ENCODE measurements around the gene ARHGEF38.

ARHGEF38 gene

DNA sequence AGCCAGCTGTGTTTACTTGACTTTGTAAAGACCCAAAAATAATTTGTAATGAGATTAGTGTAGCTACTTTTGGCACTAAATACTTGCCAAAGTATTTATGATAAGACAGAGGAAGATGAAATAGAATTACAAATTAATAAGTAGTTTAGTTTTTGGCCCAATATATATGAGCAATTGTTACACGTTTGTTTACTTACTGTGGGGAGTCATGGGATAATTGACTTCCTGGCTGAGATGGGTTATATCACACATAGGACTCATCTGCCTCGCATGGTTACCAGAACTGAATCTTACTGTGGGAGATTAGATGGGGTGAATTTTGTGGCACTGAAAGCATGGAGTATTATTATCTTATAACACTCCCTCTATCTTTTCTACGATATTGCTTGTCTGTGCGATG lies 89.4 kb downstream of the ARHGEF38 start:
- TF ChIP-seq REST (IDR thresholded peaks at IDR 0.05; ENCODE audit: insufficient read depth in 1 of 2, low read depth in 2 of 2, low read length in 2 of 2) (no peak), TAF1 (IDR thresholded peaks at IDR 0.05; ENCODE audit: borderline replicate concordance, insufficient read depth, low read length) (no peak), POLR2AphosphoS5 (IDR thresholded peaks at IDR 0.05; ENCODE audit: low read depth, low read length) (no peak), FOXP2 (optimal IDR thresholded peaks at IDR 0.05; ENCODE audit: borderline replicate concordance, extremely low read depth, extremely low read length, insufficient read depth) (no peak), SIN3A (IDR thresholded peaks at IDR 0.05; ENCODE audit: borderline replicate concordance, insufficient read depth, low read length) (no peak)

DNA sequence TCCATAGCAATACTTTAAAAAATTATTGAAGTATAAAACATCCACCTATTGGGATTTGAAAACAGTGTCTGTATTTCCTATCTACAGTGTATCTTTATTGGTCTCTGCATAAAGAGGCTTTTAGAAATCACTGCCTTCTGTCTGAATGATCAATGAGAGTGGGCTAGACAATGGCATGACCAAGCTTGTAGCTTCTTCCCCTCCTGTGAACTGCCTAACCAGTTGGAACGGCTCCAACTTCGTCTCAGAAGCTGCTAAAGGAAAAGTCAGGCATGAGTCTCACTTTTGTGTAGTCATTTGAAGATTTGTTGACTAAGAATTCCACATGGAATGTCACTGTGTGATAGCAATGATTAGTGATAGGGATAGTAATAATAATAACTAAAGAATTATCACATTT lies 91.8 kb downstream of the ARHGEF38 start:
- TF ChIP-seq TAF1 (IDR thresholded peaks at IDR 0.05; ENCODE audit: borderline replicate concordance, insufficient read depth, low read length): no peak
- no peak for TF ChIP-seq SIN3A (IDR thresholded peaks at IDR 0.05; ENCODE audit: borderline replicate concordance, insufficient read depth, low read length)
- no peak for TF ChIP-seq FOXP2 (optimal IDR thresholded peaks at IDR 0.05; ENCODE audit: borderline replicate concordance, extremely low read depth, extremely low read length, insufficient read depth)
- no peak for TF ChIP-seq REST (IDR thresholded peaks at IDR 0.05; ENCODE audit: insufficient read depth in 1 of 2, low read depth in 2 of 2, low read length in 2 of 2)
- TF ChIP-seq POLR2AphosphoS5 (IDR thresholded peaks at IDR 0.05; ENCODE audit: low read depth, low read length): no peak

- TF ChIP-seq FOXP2 (optimal IDR thresholded peaks at IDR 0.05; ENCODE audit: borderline replicate concordance, extremely low read depth, extremely low read length, insufficient read depth) (no peak), TAF1 (IDR thresholded peaks at IDR 0.05; ENCODE audit: borderline replicate concordance, insufficient read depth, low read length) (no peak), SIN3A (IDR thresholded peaks at IDR 0.05; ENCODE audit: borderline replicate concordance, insufficient read depth, low read length) (no peak), POLR2AphosphoS5 (IDR thresholded peaks at IDR 0.05; ENCODE audit: low read depth, low read length) (no peak), REST (IDR thresholded peaks at IDR 0.05; ENCODE audit: insufficient read depth in 1 of 2, low read depth in 2 of 2, low read length in 2 of 2) (no peak)
Measured at GRCh38 chr4:105645440-105645839, 93.0 kb downstream of the ARHGEF38 start.

- TF ChIP-seq SIN3A (IDR thresholded peaks at IDR 0.05; ENCODE audit: borderline replicate concordance, insufficient read depth, low read length) (no peak), TAF1 (IDR thresholded peaks at IDR 0.05; ENCODE audit: borderline replicate concordance, insufficient read depth, low read length) (no peak), REST (IDR thresholded peaks at IDR 0.05; ENCODE audit: insufficient read depth in 1 of 2, low read depth in 2 of 2, low read length in 2 of 2) (no peak)
Measured at GRCh38 chr4:105650190-105650589, 97.8 kb downstream of the ARHGEF38 start.

DNA sequence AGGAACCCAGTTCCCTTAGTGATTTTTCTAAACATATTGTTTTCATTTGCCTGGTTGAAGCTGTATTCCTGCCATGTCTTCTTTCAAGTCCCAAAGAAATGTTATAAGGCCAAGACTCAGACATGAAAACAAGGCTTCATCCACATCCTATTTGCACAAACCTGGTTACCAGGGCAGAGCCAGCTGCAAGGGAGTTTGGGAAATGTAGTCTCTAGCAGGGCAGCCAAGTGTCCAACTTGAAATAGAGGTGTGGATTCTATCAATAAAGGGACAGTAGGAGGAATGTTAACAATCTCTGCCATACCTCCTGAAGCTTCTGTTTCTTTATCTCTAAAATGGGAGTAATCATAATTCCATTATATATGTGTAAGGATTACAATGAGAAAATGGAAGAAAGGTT lies 99.5 kb downstream of the ARHGEF38 start:
- no peak for TF ChIP-seq TAF1 (IDR thresholded peaks at IDR 0.05; ENCODE audit: borderline replicate concordance, insufficient read depth, low read length)
- no peak for TF ChIP-seq FOXP2 (optimal IDR thresholded peaks at IDR 0.05; ENCODE audit: borderline replicate concordance, extremely low read depth, extremely low read length, insufficient read depth)
- no peak for TF ChIP-seq POLR2AphosphoS5 (IDR thresholded peaks at IDR 0.05; ENCODE audit: low read depth, low read length)
- no peak for TF ChIP-seq REST (IDR thresholded peaks at IDR 0.05; ENCODE audit: insufficient read depth in 1 of 2, low read depth in 2 of 2, low read length in 2 of 2)
